HG02885 (cell line): ENCODE results near the gene C19orf47.

Experiments used
- ATAC-seq: cut with Tn5 transposase; IDR thresholded peaks from one replicate; pipeline ENCODE4 v1.9.1; 2021; ENCODE audit warnings: mild to moderate bottlenecking; ENCODE audit not compliant: unreplicated experiment, poor library complexity

The C19orf47 gene

GRCh38 chr19:40284251-40284500 is 64.0 kb downstream of the C19orf47 start:
- ATAC-seq: no peak

GRCh38 chr19:40283414-40284250 is 64.6 kb downstream of the C19orf47 start:
- ATAC-seq: no peak

GRCh38 chr19:40282920-40283319 is 65.3 kb downstream of the C19orf47 start:
- no peak for ATAC-seq

GRCh38 chr19:40282209-40282580 is 66.0 kb downstream of the C19orf47 start:
- ATAC-seq: no peak

DNA sequence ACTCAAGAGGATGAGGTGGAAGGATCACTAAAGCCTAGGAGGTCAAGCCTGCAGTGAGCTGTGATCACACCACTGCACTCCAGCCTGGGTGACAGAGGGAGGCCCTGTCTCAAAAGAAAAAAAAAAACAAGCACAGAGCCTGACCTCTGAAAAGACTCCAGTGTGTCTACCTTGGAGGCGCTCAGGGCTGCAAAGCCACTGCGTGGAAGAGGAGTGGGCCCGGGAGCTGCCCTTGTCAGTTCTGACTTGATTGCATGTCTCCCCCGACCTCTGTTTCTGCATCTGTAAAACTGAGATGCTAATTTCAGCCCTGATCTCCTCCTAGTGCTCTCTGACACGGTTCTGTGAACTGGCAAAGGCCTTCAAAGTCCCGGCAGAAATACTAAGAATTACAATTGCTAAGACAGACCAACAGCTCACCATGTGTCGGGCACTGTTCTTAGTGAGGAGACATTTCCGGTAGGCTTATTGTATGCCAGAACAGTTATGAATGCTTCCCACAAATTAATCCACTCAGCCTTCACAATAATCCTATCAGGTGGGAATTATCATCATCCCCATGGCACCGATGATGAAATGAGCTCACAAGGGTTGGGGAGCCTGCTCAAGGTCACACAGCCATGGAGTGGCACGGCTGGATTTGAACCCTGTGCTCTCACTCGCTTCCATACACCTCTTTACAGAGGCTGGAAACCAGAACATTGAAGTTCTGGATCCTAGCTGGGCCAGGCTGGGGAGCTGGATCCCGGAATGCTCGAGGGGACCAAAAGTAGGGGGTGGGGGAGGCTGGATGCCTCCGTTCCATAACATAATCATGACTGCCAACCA is 66.6 kb downstream of the C19orf47 start:
- ATAC-seq: no peak

- no peak for ATAC-seq
Observed at GRCh38 chr19:40280608-40281221, 67.5 kb downstream of the C19orf47 start.

- ATAC-seq: peak; percentile 33
Observed at GRCh38 chr19:40279761-40280607, 68.2 kb downstream of the C19orf47 start.

GRCh38 chr19:40279120-40279551 is 69.1 kb downstream of the C19orf47 start:
- no peak for ATAC-seq

DNA sequence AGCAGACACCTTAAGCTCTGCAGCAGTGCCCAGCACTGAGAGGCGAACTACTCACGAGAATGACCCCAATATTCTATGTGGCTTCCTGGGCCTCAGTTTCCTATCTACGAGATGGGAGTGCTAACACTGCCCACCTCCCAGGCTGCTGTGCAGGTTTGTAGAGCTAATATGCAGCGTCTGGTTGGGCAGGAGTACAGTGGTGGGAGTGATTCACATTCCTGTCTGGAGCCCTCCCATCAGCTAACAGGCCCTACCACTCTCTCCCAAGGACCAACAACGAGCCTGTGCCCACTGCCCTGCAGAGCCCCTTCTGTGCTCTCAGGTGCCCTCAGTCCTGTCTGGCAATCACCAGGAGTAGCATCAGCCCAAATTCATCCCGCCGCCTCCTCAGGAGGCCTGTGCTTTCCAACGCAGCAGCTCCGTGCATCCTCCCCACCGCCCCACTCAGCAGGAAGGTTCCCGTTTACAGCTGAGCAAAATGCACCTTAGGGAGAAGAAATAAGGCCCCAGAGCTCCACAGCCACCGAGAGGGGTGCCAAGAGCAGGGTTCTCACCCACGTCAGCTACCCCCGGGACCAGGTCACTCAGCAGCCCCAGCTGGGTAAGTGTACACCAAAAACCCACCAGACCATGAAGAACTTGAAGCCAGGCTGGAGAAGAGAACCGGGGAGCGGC is 69.7 kb downstream of the C19orf47 start:
- ATAC-seq: no peak

GRCh38 chr19:40277356-40278059 is 70.7 kb downstream of the C19orf47 start:
- ATAC-seq: no peak

- no peak for ATAC-seq
Observed at GRCh38 chr19:40274585-40275544, 73.3 kb downstream of the C19orf47 start.

DNA sequence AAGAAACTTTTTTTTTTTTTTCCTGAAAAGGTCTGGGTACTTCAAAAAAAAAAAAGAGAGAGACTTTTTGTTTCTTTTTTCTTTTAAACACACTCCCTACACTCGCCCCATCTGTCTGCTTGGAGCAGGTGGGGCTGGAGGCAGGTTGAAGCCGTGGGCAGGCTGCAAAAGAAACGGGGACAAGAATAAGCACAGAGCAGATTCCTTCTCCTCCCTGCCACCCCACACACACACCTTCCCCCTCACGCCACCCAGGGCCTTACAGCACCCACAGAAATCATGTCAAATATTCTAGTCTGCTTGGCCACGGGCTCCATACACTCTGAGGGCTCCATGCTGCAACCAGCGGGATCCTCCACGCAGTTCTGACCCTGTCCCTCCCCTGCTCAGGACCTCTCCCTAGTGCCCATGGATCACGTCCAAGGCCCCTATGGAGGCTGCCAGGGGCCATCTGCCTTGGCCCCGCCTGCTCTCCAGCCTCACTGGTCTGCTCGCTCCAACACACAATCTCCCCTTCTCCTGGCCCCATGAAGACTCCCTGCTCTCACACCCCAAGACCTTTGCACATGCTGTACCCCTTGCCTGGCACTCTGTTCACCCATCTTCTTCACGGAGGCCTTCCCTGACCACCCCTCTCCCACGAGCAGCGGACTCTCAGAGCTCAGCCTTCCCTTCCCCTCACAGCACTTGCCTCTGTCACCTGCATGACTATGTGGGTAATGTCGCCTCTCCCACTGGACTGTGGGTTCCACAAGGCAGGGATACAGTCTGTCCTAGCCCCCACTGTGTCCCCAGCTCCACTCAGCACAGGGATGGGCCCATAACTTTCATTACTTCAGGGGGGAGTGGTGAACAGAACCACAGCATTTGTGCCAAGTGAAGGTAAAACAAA is 74.5 kb downstream of the C19orf47 start:
- ATAC-seq: no peak

DNA sequence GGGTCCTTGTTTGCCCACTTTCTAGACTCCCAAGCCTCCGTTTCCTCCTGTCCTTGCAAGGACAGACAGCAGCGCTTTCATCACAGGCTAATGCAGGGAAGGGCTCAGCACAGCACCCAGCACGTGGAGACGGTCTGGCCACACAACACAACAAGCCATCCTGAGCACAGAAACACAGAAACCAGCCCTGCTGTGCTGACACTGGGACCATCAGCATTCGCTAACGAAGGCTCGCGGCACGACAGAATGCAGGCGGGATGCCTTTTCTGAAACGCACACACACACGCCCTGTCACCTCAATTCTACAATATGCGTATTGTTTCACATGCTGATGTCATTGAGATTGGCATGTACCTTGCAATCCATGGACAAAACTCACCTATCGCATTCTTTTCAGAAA is 75.9 kb downstream of the C19orf47 start:
- ATAC-seq: no peak

DNA sequence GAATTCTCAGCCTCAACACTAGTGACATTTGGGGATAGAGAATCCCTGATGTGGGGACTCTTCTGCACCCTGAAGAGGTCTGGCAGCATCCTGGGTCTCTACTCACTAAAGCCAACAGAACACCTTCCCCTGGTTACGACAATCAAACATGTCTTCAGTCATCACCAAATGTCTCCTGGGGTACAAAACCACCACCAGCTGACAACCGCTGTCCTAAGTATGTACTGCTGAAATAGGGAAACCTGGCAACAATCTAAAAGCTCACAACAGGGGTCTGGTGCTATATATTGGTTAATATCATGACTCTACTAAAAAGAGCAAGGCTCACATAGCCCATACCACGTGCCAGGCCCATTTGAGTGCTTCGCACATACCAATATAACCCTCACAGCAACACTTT is 76.5 kb downstream of the C19orf47 start:
- ATAC-seq: no peak

DNA sequence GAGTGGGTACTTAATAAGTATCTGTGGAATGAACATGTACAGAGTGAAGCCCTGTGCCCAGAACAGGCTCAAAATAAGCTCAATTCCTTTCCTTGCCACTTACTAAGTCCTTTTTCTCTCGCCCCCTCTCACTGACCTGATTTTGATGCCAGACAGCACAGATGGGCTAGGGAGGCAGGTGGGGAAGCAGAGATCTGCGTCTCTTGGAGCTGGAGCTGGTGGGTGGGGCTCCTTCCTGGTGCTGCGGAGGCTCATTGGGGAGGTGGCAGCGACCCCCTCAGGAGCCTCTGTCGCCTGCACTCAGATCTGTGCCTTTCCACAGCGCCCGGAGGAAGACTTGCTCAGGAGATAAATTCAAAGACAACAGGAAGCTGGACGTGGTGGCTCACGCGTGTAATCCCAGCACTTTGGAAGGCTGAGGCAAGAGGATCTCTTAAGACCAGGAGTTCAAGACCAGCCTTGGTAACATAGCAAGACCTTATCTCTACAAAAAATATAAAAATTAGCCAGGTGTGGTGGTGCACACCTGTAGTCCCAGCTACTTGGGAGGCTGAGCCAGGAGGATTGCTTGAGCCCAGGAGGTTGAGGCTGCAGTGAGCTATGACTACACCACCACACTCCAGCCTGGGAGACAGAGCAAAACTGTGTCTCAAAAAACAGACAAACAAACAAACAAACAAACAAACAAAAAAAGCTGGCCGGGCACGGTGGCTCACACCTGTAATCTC is 77.7 kb downstream of the C19orf47 start:
- no peak for ATAC-seq
